Breast epithelium (tissue), 3 donors: Measurements from ENCODE around the gene NRBF2.

Source experiments
- POLR2A ChIP-seq: fragments of 450-650 bp; IDR thresholded peaks from one replicate; pipeline ENCODE4 v1.6.1; 2016; ENCODE audit warnings: antibody characterized with exemption, mild to moderate bottlenecking, moderate library complexity
- POLR2AphosphoS5 ChIP-seq, 3 donors: sonication (generic); formaldehyde crosslinking; IDR thresholded peaks; one replicate each; pipeline ENCODE4 v1.6.1; 2017; ENCODE audit warnings: antibody characterized with exemption in 3 of 3
- TF ChIP-seq, protein P1 (sequence below), 3 donors: fragments of 450-650 bp; IDR thresholded peaks; one replicate each; pipeline ENCODE4 v1.5.1; 2016 to 2017; ENCODE audit warnings: antibody characterized with exemption in 3 of 3, mild to moderate bottlenecking in 3 of 3, moderate library complexity in 3 of 3

DNA sequence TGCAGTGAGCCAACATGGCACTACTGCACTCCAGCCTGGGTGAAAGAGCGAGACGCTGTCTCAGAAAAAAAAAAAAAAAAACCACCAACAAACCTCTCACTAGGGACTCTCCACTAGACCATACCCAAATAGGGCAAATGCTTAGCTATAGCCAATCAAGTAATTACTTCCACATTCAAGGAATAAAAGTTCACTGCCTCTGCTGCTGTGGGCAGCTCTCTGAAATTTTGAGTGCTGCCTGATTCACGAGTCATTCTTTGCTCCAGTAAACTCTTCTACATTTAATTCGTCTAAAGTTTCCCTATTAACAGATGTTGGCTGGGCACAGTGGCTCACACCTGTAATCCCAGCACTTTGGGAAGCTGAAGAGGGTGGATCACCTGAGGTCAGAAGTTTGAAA, 4.7 kb upstream of the NRBF2 start:
- TF ChIP-seq POLR2A (no peak), POLR2AphosphoS5 (IDR thresholded peaks at IDR 0.05) (no peak)
- TF ChIP-seq, protein P1, sequence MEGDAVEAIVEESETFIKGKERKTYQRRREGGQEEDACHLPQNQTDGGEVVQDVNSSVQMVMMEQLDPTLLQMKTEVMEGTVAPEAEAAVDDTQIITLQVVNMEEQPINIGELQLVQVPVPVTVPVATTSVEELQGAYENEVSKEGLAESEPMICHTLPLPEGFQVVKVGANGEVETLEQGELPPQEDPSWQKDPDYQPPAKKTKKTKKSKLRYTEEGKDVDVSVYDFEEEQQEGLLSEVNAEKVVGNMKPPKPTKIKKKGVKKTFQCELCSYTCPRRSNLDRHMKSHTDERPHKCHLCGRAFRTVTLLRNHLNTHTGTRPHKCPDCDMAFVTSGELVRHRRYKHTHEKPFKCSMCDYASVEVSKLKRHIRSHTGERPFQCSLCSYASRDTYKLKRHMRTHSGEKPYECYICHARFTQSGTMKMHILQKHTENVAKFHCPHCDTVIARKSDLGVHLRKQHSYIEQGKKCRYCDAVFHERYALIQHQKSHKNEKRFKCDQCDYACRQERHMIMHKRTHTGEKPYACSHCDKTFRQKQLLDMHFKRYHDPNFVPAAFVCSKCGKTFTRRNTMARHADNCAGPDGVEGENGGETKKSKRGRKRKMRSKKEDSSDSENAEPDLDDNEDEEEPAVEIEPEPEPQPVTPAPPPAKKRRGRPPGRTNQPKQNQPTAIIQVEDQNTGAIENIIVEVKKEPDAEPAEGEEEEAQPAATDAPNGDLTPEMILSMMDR (IDR thresholded peaks at IDR 0.05) = no peak
